Liver (tissue), 9 donors: ENCODE results near the gene MAB21L4. TPM values are rescaled to one million over a fixed set of nuclear protein-coding genes. Genes with fewer than 3 reads are reported as not detected.

Experiments
- DNase-seq: peaks from one replicate; pipeline ENCODE4 v3.0.0-alpha.2; 2017; ENCODE audit warnings: low spot score
- H3K27ac ChIP-seq, 2 donors: one replicate each; pipeline ENCODE4 v1.7.0; 2013; ENCODE audit warnings: inconsistent platforms in 2 of 2, low read length in 2 of 2, control low read depth in 1 of 2, low read depth in 1 of 2, mild to moderate bottlenecking in 1 of 2
- H3K27me3 ChIP-seq, 4 donors: one replicate each; pipeline versions ENCODE4 v1.6.1 to v1.7.0; 2013; ENCODE audit warnings: low read length in 3 of 4, inconsistent platforms in 1 of 4, mild to moderate bottlenecking in 1 of 4, moderate library complexity in 1 of 4; ENCODE audit not compliant: control insufficient read depth in 4 of 4, insufficient read depth in 4 of 4
- H3K36me3 ChIP-seq, 4 donors: one replicate each; pipeline versions ENCODE4 v1.6.1 to v1.7.0; 2013; ENCODE audit warnings: low read length in 3 of 4, mild to moderate bottlenecking in 3 of 4, low read depth in 1 of 4, moderate library complexity in 1 of 4; ENCODE audit not compliant: control insufficient read depth in 4 of 4, insufficient read depth in 3 of 4
- H3K4me1 ChIP-seq, 4 donors: one replicate each; pipeline versions ENCODE4 v1.6.1 to v1.7.0; 2013; ENCODE audit warnings: low read length in 3 of 4, mild to moderate bottlenecking in 3 of 4, moderate library complexity in 1 of 4; ENCODE audit not compliant: control insufficient read depth in 4 of 4, insufficient read depth in 4 of 4
- H3K4me3 ChIP-seq, 3 donors: one replicate each; pipeline versions ENCODE4 v1.6.1 to v1.7.0; 2013; ENCODE audit warnings: low read length in 3 of 3, control low read depth in 1 of 3, low read depth in 1 of 3, mild to moderate bottlenecking in 1 of 3
- H3K9ac ChIP-seq, 2 donors: one replicate each; pipeline ENCODE4 v1.7.0; 2013; ENCODE audit warnings: low read length in 2 of 2, mild to moderate bottlenecking in 2 of 2, moderate library complexity in 2 of 2, control low read depth in 1 of 2, low read depth in 1 of 2
- H3K9me3 ChIP-seq, 4 donors: one replicate each; pipeline versions ENCODE4 v1.6.1 to v1.7.0; 2013; ENCODE audit warnings: low read length in 3 of 4; ENCODE audit not compliant: control insufficient read depth in 4 of 4
- CTCF ChIP-seq: fragments of 150-350 bp; IDR thresholded peaks from 2 replicates; pipeline ENCODE4 v1.5.1; 2017; ENCODE audit warnings: improper control_type of control experiment, low read depth, low read length; ENCODE audit not compliant: missing input control
- EGR1 ChIP-seq, 2 donors: IDR thresholded peaks; 2 replicates each; pipeline ENCODE4 v1.6.1; 2016 to 2018; ENCODE audit warnings: antibody characterized with exemption in 2 of 2, low read depth in 2 of 2
- FOXA2 ChIP-seq: IDR thresholded peaks from 2 replicates; pipeline ENCODE4 v1.6.1; 2016; ENCODE audit warnings: antibody characterized with exemption
- GABPA ChIP-seq, 2 donors: IDR thresholded peaks in 1 of 2; conservative IDR thresholded peaks in 1 of 2; 2 replicates each; pipeline ENCODE4 v1.6.1; 2016; ENCODE audit warnings: antibody characterized with exemption in 2 of 2, mild to moderate bottlenecking in 1 of 2, moderate library complexity in 1 of 2
- HNF4A ChIP-seq, 2 donors: conservative IDR thresholded peaks; 2 replicates each; pipeline ENCODE4 v1.6.1; 2016; ENCODE audit warnings: antibody characterized with exemption in 2 of 2, mild to moderate bottlenecking in 2 of 2
- HNF4G ChIP-seq: IDR thresholded peaks from 2 replicates; pipeline ENCODE4 v1.6.1; 2016; ENCODE audit warnings: antibody characterized with exemption
- NR2F2 ChIP-seq: IDR thresholded peaks from 2 replicates; pipeline ENCODE4 v1.6.1; 2016; ENCODE audit warnings: antibody characterized with exemption
- RAD21 ChIP-seq, 2 donors: IDR thresholded peaks; 2 replicates each; pipeline ENCODE4 v1.6.1; 2016; ENCODE audit warnings: antibody characterized with exemption in 2 of 2, mild to moderate bottlenecking in 2 of 2
- REST ChIP-seq: IDR thresholded peaks from 2 replicates; pipeline ENCODE4 v1.6.1; 2016; ENCODE audit warnings: antibody characterized with exemption, mild to moderate bottlenecking
- RXRA ChIP-seq, 2 donors: IDR thresholded peaks; 2 replicates each; pipeline ENCODE4 v1.6.1; 2017 to 2018; ENCODE audit warnings: antibody characterized with exemption in 2 of 2, mild to moderate bottlenecking in 1 of 2
- SP1 ChIP-seq: IDR thresholded peaks from 2 replicates; pipeline ENCODE4 v1.6.1; 2018; ENCODE audit warnings: antibody characterized with exemption, mild to moderate bottlenecking
- TAF1 ChIP-seq: conservative IDR thresholded peaks from 2 replicates; pipeline ENCODE4 v1.6.1; 2016; ENCODE audit warnings: antibody characterized with exemption, mild to moderate bottlenecking
- YY1 ChIP-seq: IDR thresholded peaks from 2 replicates; pipeline ENCODE4 v1.6.1; 2016; ENCODE audit warnings: antibody characterized with exemption, mild to moderate bottlenecking
- WGBS: extraction: QIAGEN DNeasy Blood & Tissue Kit; methylation state at CpG from one replicate; pipeline ENCODE4 v1.1.7; 2013; 5-methylcytosine and 5-hydroxymethylcytosine counted together
- polyA plus RNA-seq, 2 donors: library from polyadenylated mRNA; stranded (reverse) in 1 of 2; unstranded in 1 of 2; fragments of 200-250 nt in 1 of 2; fragments of >200 nt in 1 of 2; fragmentation: Nextera tagmentation in 1 of 2; extraction: Ambion mirVana in 1 of 2; gene quantifications; one replicate each; pipeline versions ENCODE4 v1.2.1 to v1.2.3, GENCODE V29; 2013 to 2015
- total RNA-seq, 2 donors: library from RNA; depleted of rRNA; stranded (reverse); fragments of >200 nt; gene quantifications; one replicate each; pipeline ENCODE4 v1.2.3, GENCODE V29; 2014
- donor health status: healthy.
- donor health status: healthy.
- donor health status: healthy.
- donor health status: healthy.
- donor health status: healthy.

MAB21L4 gene
- total and polyA plus RNA-seq, 4 donors, result 0.59 to 8.8 (median 1.1) TPM

GRCh38 chr2:240847817-240848216 is 48.1 kb downstream of the MAB21L4 start:
- Histone ChIP-seq H3K9me3 (no peaks in the 10 kb centered on the region), H3K9ac (no peak overlapping the region), H3K4me3 (no peak overlapping the region), H3K27ac (no peak overlapping the region), H3K4me1 (peaks cover 7 to 28% (median 20%) of the 10 kb centered on the region in 4 donors), H3K36me3 (no peaks in the 10 kb centered on the region), H3K27me3 (no peaks in the 10 kb centered on the region)
- TF ChIP-seq FOXA2, result no peak
- TF ChIP-seq REST, result no peak
- no peak for TF ChIP-seq CTCF
- no peak for TF ChIP-seq RAD21 (IDR thresholded peaks at IDR 0.05)
- no peak for TF ChIP-seq TAF1
- no peak for TF ChIP-seq GABPA (IDR thresholded peaks at IDR 0.05 in 1 of 2, conservative IDR thresholded peaks at IDR 0.05 in 1 of 2)
- no peak for TF ChIP-seq NR2F2
- TF ChIP-seq HNF4A (conservative IDR thresholded peaks at IDR 0.05), result no peak
- no peak for TF ChIP-seq SP1
- TF ChIP-seq HNF4G, result no peak
- TF ChIP-seq EGR1 (IDR thresholded peaks at IDR 0.05; ENCODE audit: low read depth in 2 of 2), result no peak
- TF ChIP-seq RXRA (IDR thresholded peaks at IDR 0.05), result no peak
- DNase-seq, result no peak
- 92% methylated on average over 13 of the region's 13 CpGs for WGBS

GRCh38 chr2:240846873-240847595 is 48.9 kb downstream of the MAB21L4 start:
- TF ChIP-seq YY1 (no peak), RXRA (IDR thresholded peaks at IDR 0.05) (peak in 1 of 2 donors; percentile 44), HNF4A (conservative IDR thresholded peaks at IDR 0.05) (peak in 1 of 2 donors; percentile 21), SP1 (peak; percentile 24)
- no peak overlapping the region for H3K9ac ChIP-seq
- whole genome bisulfite sequencing, result 58% methylated on average over 5 of the region's 5 CpGs
- H3K4me1 ChIP-seq, result peaks cover 7 to 26% (median 19%) of the 10 kb centered on the region in 4 donors
- H3K9me3 ChIP-seq, result no peaks in the 10 kb centered on the region
- H3K4me3 ChIP-seq, result no peak overlapping the region
- H3K27me3 ChIP-seq, result no peaks in the 10 kb centered on the region
- no peak for DNase-seq
- no peak overlapping the region for H3K27ac ChIP-seq
- no peaks in the 10 kb centered on the region for H3K36me3 ChIP-seq
